GM12878 (cell line): ENCODE measurements around the gene GPI.

ENCODE experiments used
- CREM ChIP-seq: IDR thresholded peaks from 2 replicates; pipeline ENCODE4 v1.6.1; 2014; ENCODE audit warnings: antibody characterized with exemption, low read depth
- CTCF ChIP-seq, 3 experiments: IDR thresholded peaks in 2 of 3; conservative IDR thresholded peaks in 1 of 3; 2 replicates each; pipeline ENCODE4 v1.5.1; 2011; ENCODE audit warnings: low read depth in 3 of 3, low read length in 3 of 3, mild to moderate bottlenecking in 3 of 3, control low read depth in 2 of 3, moderate library complexity in 2 of 3, inconsistent platforms in 1 of 3, mixed read lengths in 1 of 3; ENCODE audit not compliant: control insufficient read depth in 2 of 3, insufficient read depth in 1 of 3; ENCODE audit errors: extremely low read depth in 1 of 3
- EZH2 ChIP-seq: IDR thresholded peaks from 2 replicates; pipeline ENCODE4 v1.6.1; 2012; ENCODE audit warnings: low read depth, mild to moderate bottlenecking, control low read depth, inconsistent platforms, low read length, borderline replicate concordance; ENCODE audit not compliant: control insufficient read depth
- MAX ChIP-seq: IDR thresholded peaks from 2 replicates; pipeline ENCODE4 v1.6.1; 2012; ENCODE audit warnings: low read depth, low read length, improper control_type of control experiment
- POLR2A ChIP-seq: IDR thresholded peaks from 2 replicates; pipeline ENCODE4 v1.6.1; 2011; ENCODE audit warnings: low read depth, mild to moderate bottlenecking, low read length
- POLR2AphosphoS5 ChIP-seq: IDR thresholded peaks from 2 replicates; pipeline ENCODE4 v1.6.1; 2011; ENCODE audit warnings: mild to moderate bottlenecking, low read length, inconsistent platforms

GRCh38 chr19:34393031-34393430 is 28.0 kb downstream of the GPI start:
- no peak for TF ChIP-seq EZH2
- TF ChIP-seq POLR2AphosphoS5, result no peak
- TF ChIP-seq MAX, result no peak
- no peak for TF ChIP-seq CREM
- no peak for TF ChIP-seq CTCF (IDR thresholded peaks at IDR 0.05 in 2 of 3, conservative IDR thresholded peaks at IDR 0.05 in 1 of 3; ENCODE audit: control insufficient read depth in 2 of 3, extremely low read depth in 1 of 3, insufficient read depth in 1 of 3, low read depth in 3 of 3, low read length in 3 of 3)
- TF ChIP-seq POLR2A, result no peak
